Measurements from ENCODE around the gene FSTL4. TPM values are rescaled to one million over a fixed set of nuclear protein-coding genes. Genes with fewer than 3 reads are reported as not detected.

Gene FSTL4
- total and polyA plus RNA-seq, 2 donors (not counting 1 experiment from before 2014, with no cell fraction given): 0.31 to 6.7 TPM

- H3K36me3 ChIP-seq (replicated peaks in 1 of 2; ENCODE audit: control extremely low read depth in 1 of 2, control insufficient read depth in 1 of 2, extremely low read depth in 1 of 2, insufficient read depth in 2 of 2, low read length in 1 of 2): no peaks in the 10 kb centered on the region
- TF ChIP-seq CTCF (IDR thresholded peaks at IDR 0.05) (no peak), EZH2 (IDR thresholded peaks at IDR 0.05; ENCODE audit: borderline replicate concordance, insufficient read depth, low read depth, low read length, poor library complexity, severe bottlenecking) (no peak)
- H3K4me3 Mint-ChIP-seq: no peak overlapping the region
- ChIA-PET CTCF (no interaction called here), POLR2A (no interaction called here)
- H2AFZ ChIP-seq (ENCODE audit: insufficient read depth, low read depth, low read length, poor library complexity, severe bottlenecking): no peak overlapping the region
- H3K9ac ChIP-seq (ENCODE audit: low read length): no peak overlapping the region
- intact Hi-C loops (cut with micrococcal nuclease): no loop called here
- no peak overlapping the region for H3K27ac Mint-ChIP-seq
- no peak overlapping the region for H3K27ac ChIP-seq (ENCODE audit: low read length in 2 of 2)
- peaks cover 3% of the 10 kb centered on the region for H3K27me3 Mint-ChIP-seq
- H3K79me2 ChIP-seq (ENCODE audit: control insufficient read depth, insufficient read depth, low read length): no peaks in the 10 kb centered on the region
- no peak overlapping the region for H3K4me3 ChIP-seq (ENCODE audit: control extremely low read depth in 1 of 5, extremely low read depth in 1 of 5, insufficient read depth in 1 of 5, low read depth in 2 of 5, low read length in 4 of 5)
- ATAC-seq (ENCODE audit: low read depth) (no peak), DNase-seq (no peak)
- no peaks in the 10 kb centered on the region for H3K27me3 ChIP-seq (replicated peaks in 1 of 4; ENCODE audit: control extremely low read depth in 1 of 4, control insufficient read depth in 3 of 4, insufficient read depth in 4 of 4, low read length in 3 of 4)
- H3K9me3 ChIP-seq (ENCODE audit: control extremely low read depth in 1 of 3, control insufficient read depth in 2 of 3, insufficient read depth in 1 of 3, low read length in 2 of 3): no peaks in the 10 kb centered on the region
- H3K4me1 Mint-ChIP-seq: no peaks in the 10 kb centered on the region
- no peak overlapping the region for H3K4me2 ChIP-seq (replicated peaks; ENCODE audit: low read depth, low read length, poor library complexity, severe bottlenecking)
- H3K9me3 Mint-ChIP-seq (ENCODE audit: insufficient read depth): no peaks in the 10 kb centered on the region
- WGBS (ENCODE audit: insufficient coverage): 88% methylated on average over 9 of the region's 12 CpGs
- H4K20me1 ChIP-seq (ENCODE audit: control insufficient read depth, insufficient read depth, low read length, poor library complexity, severe bottlenecking): no peaks in the 10 kb centered on the region
- H3K4me1 ChIP-seq (ENCODE audit: control insufficient read depth in 2 of 2, insufficient read depth in 2 of 2, low read length in 2 of 2): no peaks in the 10 kb centered on the region
These were observed 280.4 kb downstream of the FSTL4 start for GRCh38 chr5:133331941-133332340.

DNA sequence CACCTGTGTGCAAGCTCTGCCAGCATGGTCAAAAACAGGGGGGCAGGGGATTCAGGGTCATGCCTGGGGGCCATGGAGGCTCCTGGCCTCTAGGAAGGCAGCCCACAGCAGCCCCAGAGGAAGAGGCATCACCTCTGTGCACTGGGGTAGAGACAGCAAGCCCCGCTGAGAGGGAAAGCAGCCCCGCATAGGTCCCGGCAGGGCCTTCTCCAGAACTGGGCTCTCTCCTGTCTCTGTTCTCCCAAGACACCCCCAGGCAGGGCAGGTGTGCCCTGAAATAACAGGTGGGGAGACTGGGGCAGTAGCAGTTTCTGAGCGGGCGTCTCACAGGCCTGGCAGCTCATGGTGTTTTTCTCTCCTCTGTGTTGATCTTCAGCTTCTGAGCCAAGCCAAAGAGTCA is 281.4 kb downstream of the FSTL4 start:
- Histone ChIP-seq H3K9ac (ENCODE audit: low read length) (no peak overlapping the region), H3K9me3 (ENCODE audit: control extremely low read depth in 1 of 3, control insufficient read depth in 2 of 3, insufficient read depth in 1 of 3, low read length in 2 of 3) (no peaks in the 10 kb centered on the region), H3K27ac (ENCODE audit: low read length in 2 of 2) (no peak overlapping the region), H3K36me3 (replicated peaks in 1 of 2; ENCODE audit: control extremely low read depth in 1 of 2, control insufficient read depth in 1 of 2, extremely low read depth in 1 of 2, insufficient read depth in 2 of 2, low read length in 1 of 2) (no peaks in the 10 kb centered on the region), H2AFZ (ENCODE audit: insufficient read depth, low read depth, low read length, poor library complexity, severe bottlenecking) (no peak overlapping the region), H3K4me2 (replicated peaks; ENCODE audit: low read depth, low read length, poor library complexity, severe bottlenecking) (no peak overlapping the region), H3K27me3 (replicated peaks in 1 of 4; ENCODE audit: control extremely low read depth in 1 of 4, control insufficient read depth in 3 of 4, insufficient read depth in 4 of 4, low read length in 3 of 4) (no peaks in the 10 kb centered on the region), H3K4me3 (ENCODE audit: control extremely low read depth in 1 of 5, extremely low read depth in 1 of 5, insufficient read depth in 1 of 5, low read depth in 2 of 5, low read length in 4 of 5) (no peak overlapping the region), H4K20me1 (ENCODE audit: control insufficient read depth, insufficient read depth, low read length, poor library complexity, severe bottlenecking) (no peaks in the 10 kb centered on the region), H3K4me1 (ENCODE audit: control insufficient read depth in 2 of 2, insufficient read depth in 2 of 2, low read length in 2 of 2) (no peaks in the 10 kb centered on the region), H3K79me2 (ENCODE audit: control insufficient read depth, insufficient read depth, low read length) (no peaks in the 10 kb centered on the region)
- no peaks in the 10 kb centered on the region for H3K4me1 Mint-ChIP-seq
- ATAC-seq (ENCODE audit: low read depth): no peak
- intact Hi-C loops (cut with micrococcal nuclease): no loop called here
- H3K27ac Mint-ChIP-seq: no peak overlapping the region
- DNase-seq: no peak
- no peak overlapping the region for H3K4me3 Mint-ChIP-seq
- TF ChIP-seq EZH2 (IDR thresholded peaks at IDR 0.05; ENCODE audit: borderline replicate concordance, insufficient read depth, low read depth, low read length, poor library complexity, severe bottlenecking): no peak
- no peak for TF ChIP-seq CTCF (IDR thresholded peaks at IDR 0.05)
- POLR2A ChIA-PET: no interaction called here
- WGBS (ENCODE audit: insufficient coverage): 96% methylated on average over 5 of the region's 5 CpGs
- peaks cover 3% of the 10 kb centered on the region for H3K27me3 Mint-ChIP-seq
- no peaks in the 10 kb centered on the region for H3K9me3 Mint-ChIP-seq (ENCODE audit: insufficient read depth)
- CTCF ChIA-PET: no interaction called here

Data from B cell (primary cell).